ENCODE data around the gene LGR5.
A peak's percentile ranks its signal among the peaks of the same experiment; 100 is the strongest.
"Not testable (repeated sequence)": the region's sequence is repeated elsewhere in the genome, so short reads cannot be mapped to it uniquely, and the experiment has no call there.

The LGR5 gene

GRCh38 chr12:71477609-71478008, 38.0 kb downstream of the LGR5 start:
- DNase-seq, result no peak

DNA sequence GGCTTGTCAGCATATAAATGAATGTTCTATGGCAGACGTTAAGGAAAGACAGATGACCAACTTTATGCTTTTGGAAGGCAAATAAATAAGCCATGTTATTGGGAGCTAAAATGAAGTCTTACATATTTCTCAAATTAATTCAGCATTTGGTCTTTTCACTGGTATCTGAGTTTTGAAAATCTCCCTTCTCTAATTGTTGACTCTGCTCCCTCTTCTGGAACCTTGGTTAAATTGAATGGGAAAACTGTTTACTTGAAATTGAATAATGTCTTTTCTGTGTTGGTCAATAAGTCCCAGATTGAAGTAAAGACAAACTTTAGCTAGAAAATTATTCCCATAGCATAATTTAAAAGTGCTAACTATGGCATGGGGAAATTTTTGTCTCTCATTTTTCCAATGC, 38.7 kb downstream of the LGR5 start:
- DNase-seq, result no peak

GRCh38 chr12:71484272-71484905, 44.8 kb downstream of the LGR5 start:
- no peak for DNase-seq

- DNase-seq, result not testable (repeated sequence)
Observed at GRCh38 chr12:71490844-71491243, 51.2 kb downstream of the LGR5 start.

DNA sequence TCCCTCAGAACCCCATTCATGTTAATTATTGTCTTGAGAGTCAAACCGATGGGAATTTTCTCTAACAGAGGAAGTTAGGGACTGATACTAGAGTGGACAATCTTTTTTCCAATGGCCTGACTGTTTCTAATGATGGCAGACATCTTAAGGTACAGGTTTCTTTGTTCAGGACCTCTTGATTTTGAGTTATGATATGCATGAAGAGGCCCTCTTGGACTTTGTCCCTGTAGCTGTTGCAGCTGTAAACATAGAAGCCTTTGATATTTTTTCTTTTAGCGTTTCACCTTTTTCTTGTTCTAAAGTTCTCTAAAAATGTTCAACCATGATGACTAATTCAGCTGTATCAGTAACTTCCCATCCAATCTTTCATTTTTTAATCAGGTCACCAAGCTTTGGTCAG, 53.0 kb downstream of the LGR5 start:
- DNase-seq, result no peak

DNA sequence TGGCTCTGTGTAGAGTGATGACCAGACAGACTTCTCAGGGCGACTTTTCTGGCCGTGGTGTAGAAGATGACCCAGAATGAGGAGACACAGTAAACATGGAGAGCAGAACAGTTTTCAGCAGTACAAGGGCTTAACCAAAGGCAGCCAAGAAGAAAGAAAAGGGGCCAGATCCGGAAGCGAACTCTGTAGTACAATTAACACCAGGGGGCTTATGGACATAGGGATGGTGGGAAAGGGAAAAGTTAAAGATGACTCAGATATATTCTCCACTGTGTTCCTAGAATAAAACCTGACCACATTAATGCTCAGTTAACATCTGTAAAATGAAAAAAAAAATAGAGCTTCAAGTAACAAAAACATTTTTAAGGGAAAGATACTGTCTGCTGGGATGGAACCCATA, 60.2 kb downstream of the LGR5 start:
- DNase-seq, result no peak

DNA sequence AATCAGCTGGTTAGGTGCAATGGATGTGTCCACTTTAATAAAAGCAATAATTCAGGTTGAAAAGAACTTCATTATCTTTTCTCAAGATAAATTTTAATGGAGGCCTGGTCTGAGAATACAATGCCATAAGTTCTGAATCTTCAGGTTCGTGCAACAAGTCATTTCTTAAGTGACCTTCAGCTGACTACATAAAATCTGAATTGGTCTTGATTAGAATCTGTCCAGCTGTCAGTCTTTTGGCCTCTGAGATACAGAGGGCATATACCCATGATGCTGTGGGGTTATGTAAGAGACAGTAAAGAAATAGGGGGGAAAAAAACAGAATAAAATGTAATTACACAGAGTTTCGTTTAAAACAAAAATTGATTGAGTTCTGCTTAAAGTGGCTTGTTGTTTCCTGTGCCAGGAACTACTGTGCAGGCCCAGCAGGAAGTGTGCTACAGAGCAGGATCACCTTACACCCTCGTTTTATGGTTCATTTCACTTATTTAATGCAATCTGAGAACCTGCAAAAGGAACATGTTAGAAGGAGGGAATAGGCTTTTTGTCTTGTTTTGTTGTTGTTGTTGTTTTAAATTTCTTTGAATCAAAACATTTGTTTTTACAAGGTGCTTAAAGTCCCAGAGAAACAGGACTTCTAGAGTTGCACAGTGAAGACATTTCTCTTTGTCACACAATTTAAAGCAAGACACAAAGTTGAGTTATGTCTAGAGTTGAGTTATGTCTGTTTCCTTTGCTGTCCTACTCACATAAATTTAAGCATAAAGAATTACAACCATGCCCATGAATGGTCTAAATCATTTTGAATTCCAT, 64.2 kb downstream of the LGR5 start:
- DNase-seq, result no peak

- DNase-seq, result no peak
Observed at GRCh38 chr12:71504476-71504875, 64.9 kb downstream of the LGR5 start.

DNA sequence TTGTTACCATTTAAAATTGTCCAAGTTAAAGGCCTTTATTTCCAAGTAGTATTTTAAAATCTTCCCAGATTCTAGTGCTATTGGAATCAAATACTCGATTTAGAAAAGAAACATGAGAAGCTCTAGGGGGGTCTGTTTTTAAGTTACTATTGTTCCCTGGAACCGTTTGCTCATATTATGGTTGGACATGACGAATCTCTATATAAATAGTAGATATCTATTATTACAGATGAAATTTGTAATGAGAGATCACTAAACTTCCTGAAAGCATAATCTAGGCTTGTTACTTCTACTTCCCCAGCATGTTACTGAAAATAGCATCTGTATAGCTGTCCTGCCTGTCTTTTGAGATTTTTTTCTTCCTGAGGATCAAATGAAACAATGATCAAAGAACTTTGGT, 70.1 kb downstream of the LGR5 start:
- no peak for DNase-seq

DNA sequence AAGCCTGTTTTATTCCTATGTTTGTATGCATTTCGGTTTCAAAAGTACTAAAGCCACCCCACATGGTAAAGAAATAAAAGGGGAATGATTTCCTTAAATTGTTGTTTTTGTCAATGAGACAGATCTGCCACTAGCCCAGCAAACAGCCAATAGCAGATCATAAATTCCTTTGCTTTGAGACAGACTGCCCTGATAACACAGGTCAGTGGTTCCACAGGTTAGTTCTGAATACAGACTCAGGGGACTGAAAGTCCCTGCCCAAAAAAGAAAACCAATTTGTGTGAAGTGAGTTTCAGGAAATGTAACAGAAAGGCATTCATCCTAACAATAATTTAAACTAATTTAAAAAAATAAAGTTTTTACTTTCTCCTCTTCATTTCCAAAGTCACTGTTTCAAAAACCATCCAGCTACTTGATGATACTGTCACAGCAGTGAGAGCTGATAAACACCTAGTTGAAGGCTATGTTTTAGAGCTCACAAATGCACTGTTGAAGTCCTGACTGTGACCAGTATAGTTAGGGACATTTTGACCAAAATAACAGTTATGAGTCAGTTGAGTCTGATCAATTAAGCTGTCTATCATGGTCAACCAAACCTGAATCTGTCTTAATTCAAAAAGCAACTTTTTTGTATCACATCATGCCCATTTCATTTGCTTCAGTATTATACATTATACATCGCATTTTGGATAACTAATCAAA, 77.7 kb downstream of the LGR5 start:
- no peak for DNase-seq

- no peak for DNase-seq
Observed at GRCh38 chr12:71521125-71521524, 81.5 kb downstream of the LGR5 start.

DNA sequence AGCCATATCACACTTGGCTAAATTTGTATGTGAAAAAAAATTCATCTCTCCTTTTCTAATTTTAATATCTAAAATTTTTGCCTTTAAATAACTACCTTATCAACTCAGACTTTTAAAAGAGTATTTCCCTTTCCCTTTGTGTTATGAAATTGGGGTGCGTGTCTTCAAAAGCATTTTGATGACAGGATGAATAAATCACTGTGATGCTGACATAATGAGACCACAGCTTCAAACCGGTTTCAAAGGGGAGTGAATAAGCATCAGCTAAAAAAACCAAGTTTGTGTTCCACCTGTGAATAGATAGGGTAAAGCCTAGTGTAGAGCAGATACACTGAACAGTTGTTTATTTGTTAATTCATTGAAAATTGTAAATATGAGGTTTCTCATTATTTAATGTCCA, 85.0 kb downstream of the LGR5 start:
- no peak for DNase-seq

DNA sequence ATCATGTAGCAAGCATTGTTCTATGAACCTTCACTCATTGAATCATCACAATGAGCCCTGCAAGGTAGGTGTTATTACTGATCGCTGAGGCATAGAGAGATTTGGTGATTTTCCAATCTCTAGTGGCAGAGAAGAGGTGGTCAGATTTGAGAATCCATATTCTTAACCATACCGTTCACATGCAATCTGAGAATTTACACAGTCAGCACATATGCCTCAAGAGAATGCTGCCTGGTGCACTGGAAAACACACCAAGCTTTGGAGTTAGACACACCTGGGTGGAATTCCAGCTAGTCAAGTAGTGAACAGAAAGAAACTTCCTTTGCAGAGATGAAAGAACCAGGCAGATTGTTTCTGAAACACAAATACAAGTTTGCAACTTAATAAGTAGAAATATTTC, 94.1 kb downstream of the LGR5 start:
- no peak for DNase-seq

DNA sequence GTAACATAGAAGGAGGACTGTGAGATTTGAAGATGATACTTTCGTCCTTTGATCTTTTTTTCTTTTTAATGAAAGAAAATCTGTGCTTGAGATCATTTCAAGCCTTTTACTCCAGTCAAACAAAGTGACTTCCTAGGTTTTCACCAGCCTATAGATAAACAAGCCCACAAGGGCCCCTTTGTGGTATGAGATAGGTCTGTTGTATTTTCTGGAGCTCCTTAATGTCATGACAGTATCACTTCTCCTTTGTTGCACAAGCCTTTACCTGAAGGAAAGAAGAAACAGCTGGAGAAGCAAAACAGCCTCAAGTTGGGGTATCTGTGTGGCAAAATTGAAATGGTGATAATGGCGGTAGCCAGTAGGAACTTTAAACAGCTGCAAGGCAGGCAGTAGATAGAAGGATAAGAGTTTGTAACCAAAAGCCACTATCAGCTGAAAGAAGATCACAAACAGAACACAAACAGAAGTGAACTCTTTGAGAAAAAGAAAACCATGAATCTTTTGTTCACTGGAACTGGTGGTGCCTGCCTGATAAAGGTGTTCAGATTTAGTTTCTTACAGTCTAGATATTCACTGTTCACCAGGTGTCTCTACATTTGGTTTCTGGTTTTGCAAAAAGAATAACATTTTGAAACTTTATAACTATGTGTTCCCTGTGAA, 96.8 kb downstream of the LGR5 start:
- DNase-seq, result no peak

- DNase-seq, result no peak
Observed at GRCh38 chr12:71536939-71537622, 97.5 kb downstream of the LGR5 start.

- DNase-seq, result no peak
Observed at GRCh38 chr12:71538807-71539206, 99.2 kb downstream of the LGR5 start.

- DNase-seq, result no peak
Observed at GRCh38 chr12:71541583-71541982, 102.0 kb downstream of the LGR5 start.

- no peak for DNase-seq
Observed at GRCh38 chr12:71546322-71546861, 106.8 kb downstream of the LGR5 start.

GRCh38 chr12:71548893-71549292, 109.3 kb downstream of the LGR5 start:
- DNase-seq, result peak; percentile 80

DNA sequence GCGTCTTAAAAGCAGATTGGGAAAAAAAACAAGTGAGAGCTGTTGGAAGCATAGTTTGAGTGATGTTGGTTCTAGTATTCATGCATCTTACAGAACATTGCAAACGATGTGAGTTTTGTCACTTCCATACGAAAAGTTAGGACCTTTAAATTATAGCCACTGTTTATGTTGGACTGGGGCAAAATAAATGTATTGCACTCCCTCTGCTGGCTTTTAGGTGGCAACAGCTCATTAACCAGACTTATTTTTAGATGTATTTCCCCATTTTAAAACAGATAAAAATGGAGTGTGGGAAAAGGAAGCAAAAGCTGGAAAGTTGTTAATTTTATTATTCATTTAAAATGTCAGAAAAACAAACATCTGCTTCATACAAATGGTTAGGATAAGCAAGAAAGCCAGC, 111.9 kb downstream of the LGR5 start:
- DNase-seq, result no peak

GRCh38 chr12:71552728-71553501, 113.3 kb downstream of the LGR5 start:
- no peak for DNase-seq

GRCh38 chr12:71555191-71555590, 115.6 kb downstream of the LGR5 start:
- no peak for DNase-seq
